ENCODE measurements around the gene PHKB.

The PHKB gene

DNA sequence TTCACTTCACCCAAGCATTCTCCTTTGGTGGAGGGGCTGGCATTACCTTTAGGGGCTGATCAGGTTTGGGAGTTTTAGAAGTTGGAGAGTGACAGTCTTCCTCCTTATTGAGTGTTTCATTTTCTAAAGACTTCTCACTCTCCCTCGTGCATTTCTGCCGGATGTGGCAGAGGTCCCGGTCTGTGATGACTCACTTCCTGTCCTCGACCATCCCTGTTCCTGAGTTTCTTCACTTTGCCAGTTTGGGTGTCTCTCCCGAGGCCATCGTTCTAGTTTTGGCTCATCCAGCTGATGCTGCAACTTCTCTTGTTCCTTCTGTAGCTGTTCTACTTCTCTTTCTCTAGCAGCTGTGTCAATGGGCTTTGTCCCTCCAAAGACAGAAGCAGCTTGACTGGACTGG, 104.3 kb downstream of the PHKB start:
- TF ChIP-seq, protein P1, sequence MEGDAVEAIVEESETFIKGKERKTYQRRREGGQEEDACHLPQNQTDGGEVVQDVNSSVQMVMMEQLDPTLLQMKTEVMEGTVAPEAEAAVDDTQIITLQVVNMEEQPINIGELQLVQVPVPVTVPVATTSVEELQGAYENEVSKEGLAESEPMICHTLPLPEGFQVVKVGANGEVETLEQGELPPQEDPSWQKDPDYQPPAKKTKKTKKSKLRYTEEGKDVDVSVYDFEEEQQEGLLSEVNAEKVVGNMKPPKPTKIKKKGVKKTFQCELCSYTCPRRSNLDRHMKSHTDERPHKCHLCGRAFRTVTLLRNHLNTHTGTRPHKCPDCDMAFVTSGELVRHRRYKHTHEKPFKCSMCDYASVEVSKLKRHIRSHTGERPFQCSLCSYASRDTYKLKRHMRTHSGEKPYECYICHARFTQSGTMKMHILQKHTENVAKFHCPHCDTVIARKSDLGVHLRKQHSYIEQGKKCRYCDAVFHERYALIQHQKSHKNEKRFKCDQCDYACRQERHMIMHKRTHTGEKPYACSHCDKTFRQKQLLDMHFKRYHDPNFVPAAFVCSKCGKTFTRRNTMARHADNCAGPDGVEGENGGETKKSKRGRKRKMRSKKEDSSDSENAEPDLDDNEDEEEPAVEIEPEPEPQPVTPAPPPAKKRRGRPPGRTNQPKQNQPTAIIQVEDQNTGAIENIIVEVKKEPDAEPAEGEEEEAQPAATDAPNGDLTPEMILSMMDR (IDR thresholded peaks at IDR 0.05; ENCODE audit: low read depth, low read length), result no peak
- H3K4me3 ChIP-seq (ENCODE audit: low read depth, low read length), result no peak overlapping the region

- no peak overlapping the region for H3K4me3 ChIP-seq (ENCODE audit: low read depth, low read length)
- TF ChIP-seq, protein P1 (IDR thresholded peaks at IDR 0.05; ENCODE audit: low read depth, low read length), result no peak
These were observed 106.2 kb downstream of the PHKB start for GRCh38 chr16:47567321-47567720.

DNA sequence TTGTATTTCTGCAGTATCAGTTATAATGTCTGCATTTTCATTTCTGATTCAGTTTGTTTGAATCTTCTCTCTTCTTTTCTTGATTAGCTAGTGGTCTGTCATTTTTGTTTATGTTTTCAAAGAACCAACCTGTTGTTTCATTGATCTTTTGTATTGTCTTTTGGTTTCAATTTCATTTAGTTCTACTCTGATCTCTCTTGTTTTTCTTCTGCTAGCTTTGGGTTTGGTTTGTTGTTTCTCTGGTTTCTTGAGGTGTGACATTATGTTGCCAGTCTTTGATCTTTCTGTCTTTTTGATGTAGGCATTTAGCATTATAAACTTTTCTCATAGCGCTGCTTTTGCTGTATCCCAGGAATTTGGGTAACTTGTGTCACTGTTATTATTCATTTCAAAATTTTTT, 107.2 kb downstream of the PHKB start:
- no peak overlapping the region for H3K4me3 ChIP-seq (ENCODE audit: low read depth, low read length)
- TF ChIP-seq, protein P1 (IDR thresholded peaks at IDR 0.05; ENCODE audit: low read depth, low read length), result no peak

DNA sequence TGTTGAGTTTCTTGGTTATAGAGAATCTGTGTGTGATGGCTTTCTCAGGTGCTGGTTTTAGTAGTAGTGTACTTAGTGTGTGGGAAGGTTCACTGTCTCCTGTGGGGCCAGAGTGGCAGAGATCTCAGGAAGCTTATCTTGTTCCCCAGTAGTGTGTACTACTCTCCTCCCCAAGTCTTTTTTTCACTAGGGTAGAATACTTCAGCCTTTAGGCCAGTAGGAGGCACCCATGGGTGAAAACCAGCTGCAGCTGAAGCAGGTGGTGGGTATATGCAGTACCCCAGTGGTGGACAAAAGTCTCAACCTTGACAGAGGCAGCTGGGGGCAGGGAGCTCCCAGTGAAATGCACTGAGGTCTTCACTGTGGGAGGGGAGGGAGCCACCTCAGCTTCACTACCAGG, 109.9 kb downstream of the PHKB start:
- no peak overlapping the region for H3K4me3 ChIP-seq (ENCODE audit: low read depth, low read length)
- TF ChIP-seq, protein P1 (IDR thresholded peaks at IDR 0.05; ENCODE audit: low read depth, low read length), result no peak

GRCh38 chr16:47571711-47572110, 110.6 kb downstream of the PHKB start:
- TF ChIP-seq, protein P1 (IDR thresholded peaks at IDR 0.05; ENCODE audit: low read depth, low read length), result no peak
- H3K4me3 ChIP-seq (ENCODE audit: low read depth, low read length), result no peak overlapping the region

DNA sequence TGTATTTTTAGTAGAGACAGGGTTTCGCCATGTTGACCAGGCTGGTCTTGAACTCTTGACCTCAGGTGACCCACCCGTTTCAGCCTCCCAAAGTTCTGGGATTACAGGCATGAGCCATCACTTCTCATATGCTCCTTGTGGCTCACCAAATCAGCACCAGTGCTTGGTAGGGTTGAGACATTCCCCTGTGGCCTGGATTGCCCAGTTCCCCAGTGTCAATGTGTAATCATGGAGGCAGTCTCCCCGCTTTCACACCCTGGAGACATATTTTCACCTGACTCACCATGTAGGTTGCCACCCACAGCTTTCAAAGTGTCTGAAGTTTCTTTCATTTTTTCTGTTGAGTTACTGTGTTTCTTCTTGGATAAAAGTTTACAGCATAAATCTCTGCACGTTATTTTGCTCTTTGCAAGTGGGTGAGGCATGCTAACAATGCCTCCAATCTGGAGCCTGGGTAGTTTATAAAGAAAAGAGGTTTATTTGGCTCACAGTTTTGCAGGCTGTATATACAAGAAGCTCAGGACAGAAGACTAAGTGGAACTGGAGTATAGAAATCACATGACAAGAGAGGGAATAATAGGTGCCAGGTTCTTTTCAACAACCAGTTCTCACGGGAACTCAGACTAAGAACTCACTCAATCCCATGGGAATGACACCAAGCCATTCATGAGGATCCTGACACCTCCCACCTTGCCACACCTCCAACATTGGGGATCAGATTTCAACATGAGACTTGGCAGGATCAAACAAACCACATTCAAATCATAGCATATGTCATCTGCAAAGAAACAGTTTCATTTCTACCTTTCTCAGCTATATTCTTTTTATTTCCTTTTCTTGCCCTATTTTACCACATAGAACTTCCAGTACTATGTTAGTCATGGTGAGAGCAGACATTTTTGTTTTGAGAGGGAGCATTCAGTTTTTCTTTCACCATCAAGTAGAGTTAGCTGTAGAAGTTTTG, 113.2 kb downstream of the PHKB start:
- TF ChIP-seq, protein P1 (IDR thresholded peaks at IDR 0.05; ENCODE audit: low read depth, low read length), result no peak
- H3K4me3 ChIP-seq (ENCODE audit: low read depth, low read length), result no peak overlapping the region

DNA sequence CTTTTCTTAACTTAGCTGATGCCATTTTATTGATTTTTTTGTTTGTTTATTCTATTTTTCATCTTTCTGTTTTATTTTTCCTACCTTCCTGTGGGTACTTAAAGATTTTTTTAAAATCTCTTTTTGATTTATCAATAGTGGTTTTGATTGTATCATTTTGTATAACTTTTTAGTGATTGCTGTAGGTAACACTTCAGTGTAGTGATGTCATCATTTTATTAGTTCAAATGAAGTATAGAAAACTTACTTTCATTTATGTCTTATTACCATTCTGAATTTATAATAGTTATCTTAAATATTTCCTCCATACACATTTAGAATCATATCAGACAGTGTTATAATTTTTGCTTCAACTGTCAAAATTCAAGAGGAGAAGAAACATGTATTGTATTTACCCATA, 115.9 kb downstream of the PHKB start:
- TF ChIP-seq, protein P1 (IDR thresholded peaks at IDR 0.05; ENCODE audit: low read depth, low read length), result no peak
- no peak overlapping the region for H3K4me3 ChIP-seq (ENCODE audit: low read depth, low read length)
